CD14-positive monocyte (primary cell): ENCODE data around the gene FXYD3. TPM values are rescaled to one million over a fixed set of nuclear protein-coding genes. Genes with fewer than 3 reads are reported as not detected.
A peak's percentile ranks its signal among the peaks of the same experiment; 100 is the strongest.

Experiments
- DNase-seq, 3 donors: peaks; one replicate each; pipeline ENCODE4 v3.0.0-alpha.2; 2011 to 2022
- H2AFZ ChIP-seq: 2 replicates; pipeline ENCODE4 v1.6.0; 2012; ENCODE audit warnings: mild to moderate bottlenecking, low read depth, low read length, inconsistent platforms; ENCODE audit not compliant: insufficient read depth, poor library complexity, severe bottlenecking
- H3K27ac ChIP-seq, 2 donors: 1 replicate in 1 of 2; 2 replicates in 1 of 2; pipeline ENCODE4 v1.5.1; 2012 to 2013; ENCODE audit warnings: low read length in 2 of 2, control low read depth in 1 of 2, inconsistent platforms in 1 of 2, low read depth in 1 of 2, mild to moderate bottlenecking in 1 of 2
- H3K27me3 ChIP-seq, 2 donors: one replicate each; pipeline versions ENCODE4 v1.6.0 to v1.6.1; 2011 to 2013; ENCODE audit warnings: low read length in 2 of 2; ENCODE audit not compliant: control insufficient read depth in 2 of 2, insufficient read depth in 2 of 2
- H3K36me3 ChIP-seq, 2 donors: replicated peaks in 1 of 2; 1 replicate in 1 of 2; 2 replicates in 1 of 2; pipeline versions ENCODE4 v1.5.1 to v1.6.1; 2012 to 2013; ENCODE audit warnings: low read length in 2 of 2, control low read depth in 1 of 2, inconsistent platforms in 1 of 2, mild to moderate bottlenecking in 1 of 2; ENCODE audit not compliant: insufficient read depth in 2 of 2, control insufficient read depth in 1 of 2
- H3K4me1 ChIP-seq, 2 donors: 1 replicate in 1 of 2; 2 replicates in 1 of 2; pipeline versions ENCODE4 v1.5.1 to v1.6.1; 2012 to 2013; ENCODE audit warnings: low read length in 2 of 2, control low read depth in 1 of 2, inconsistent platforms in 1 of 2, mild to moderate bottlenecking in 1 of 2, moderate library complexity in 1 of 2; ENCODE audit not compliant: insufficient read depth in 2 of 2, control insufficient read depth in 1 of 2
- H3K4me2 ChIP-seq: replicated peaks from 2 replicates; pipeline ENCODE3; 2012; ENCODE audit warnings: low read length, moderate library complexity, mild to moderate bottlenecking; ENCODE audit not compliant: poor library complexity, severe bottlenecking; ENCODE audit errors: extremely low read depth
- H3K4me3 ChIP-seq, 3 experiments: fragments of 200-600 bp in 1 of 3; sonication (generic) in 1 of 3; replicated peaks in 1 of 3; 1 replicate in 2 of 3; 2 replicates in 1 of 3; pipeline ENCODE4 v1.5.1; 2011 to 2013; ENCODE audit warnings: low read length in 3 of 3, mild to moderate bottlenecking in 3 of 3, control low read depth in 2 of 3, low read depth in 2 of 3, inconsistent platforms in 1 of 3, moderate library complexity in 1 of 3
- H3K79me2 ChIP-seq: 2 replicates; pipeline ENCODE4 v1.6.0; 2012; ENCODE audit warnings: mild to moderate bottlenecking, control low read depth, inconsistent platforms, low read length, moderate library complexity; ENCODE audit not compliant: insufficient read depth
- H3K9ac ChIP-seq: 2 replicates; pipeline ENCODE4 v1.6.0; 2017; ENCODE audit warnings: low read length, mild to moderate bottlenecking; ENCODE audit not compliant: insufficient read depth, poor library complexity, severe bottlenecking
- H3K9me3 ChIP-seq, 2 donors: replicated peaks in 1 of 2; 1 replicate in 1 of 2; 2 replicates in 1 of 2; pipeline versions ENCODE4 v1.5.1 to v1.6.1; 2012 to 2013; ENCODE audit warnings: low read length in 2 of 2, control low read depth in 1 of 2; ENCODE audit not compliant: control insufficient read depth in 1 of 2, insufficient read depth in 1 of 2
- H4K20me1 ChIP-seq: 2 replicates; pipeline ENCODE4 v1.6.0; 2012; ENCODE audit warnings: mild to moderate bottlenecking, low read length, control low read depth, moderate library complexity; ENCODE audit not compliant: insufficient read depth
- H3K27ac Mint-ChIP-seq, 7 donors: one replicate each; pipeline ENCODE4 v1.8.0; 2020; ENCODE audit warnings: mild to moderate bottlenecking in 7 of 7, mixed read lengths in 7 of 7, moderate library complexity in 6 of 7, inconsistent platforms in 2 of 7
- H3K27me3 Mint-ChIP-seq, 3 donors: one replicate each; pipeline ENCODE4 v1.8.0; 2021 to 2022; ENCODE audit warnings: low read depth in 3 of 3, mild to moderate bottlenecking in 3 of 3, mixed read lengths in 3 of 3, moderate library complexity in 3 of 3, inconsistent platforms in 1 of 3
- H3K36me3 Mint-ChIP-seq, 2 donors: one replicate each; pipeline ENCODE4 v1.8.0; 2020; ENCODE audit warnings: mixed read lengths in 2 of 2, inconsistent platforms in 1 of 2, mild to moderate bottlenecking in 1 of 2
- H3K4me1 Mint-ChIP-seq: one replicate; pipeline ENCODE4 v1.8.0; 2020; ENCODE audit warnings: mild to moderate bottlenecking, mixed read lengths
- H3K4me3 Mint-ChIP-seq, 2 donors: one replicate each; pipeline ENCODE4 v1.8.0; 2020; ENCODE audit warnings: mild to moderate bottlenecking in 2 of 2, mixed read lengths in 2 of 2, moderate library complexity in 1 of 2
- H3K9me3 Mint-ChIP-seq, 7 donors: one replicate each; pipeline ENCODE4 v1.8.0; 2020 to 2022; ENCODE audit warnings: mixed read lengths in 7 of 7, mild to moderate bottlenecking in 6 of 7, moderate library complexity in 6 of 7, inconsistent platforms in 2 of 7
- WGBS: methylation state at CpG from one replicate; pipeline ENCODE4 v1.1.5; 2013; ENCODE audit warnings: missing lambda C conversion rate; ENCODE audit not compliant: insufficient coverage; 5-methylcytosine and 5-hydroxymethylcytosine counted together
- intact Hi-C, 2 donors: fragments of 100-400 bp; cut with micrococcal nuclease; formaldehyde crosslinking; loops; one replicate each; pipeline versions ENCODE4 v1.15.0 to v1.15.1; 2023
- polyA plus RNA-seq, 3 donors: library from polyadenylated mRNA; depleted of rRNA in 1 of 3; unstranded in 2 of 3; stranded (reverse) in 1 of 3; fragments of 300-500 nt in 2 of 3; fragments of >200 nt in 1 of 3; fragmentation: Illumina TruSeq in 2 of 3; gene quantifications; 1 replicate in 2 of 3; 2 replicates in 1 of 3; pipeline ENCODE4 v1.2.3, GENCODE V29; 2012 to 2021
- TF ChIP-seq, protein P1 (sequence below): fragments of 200-600 bp; IDR thresholded peaks from one replicate; pipeline ENCODE4 v1.8.0; 2022; ENCODE audit warnings: antibody characterized with exemption, mild to moderate bottlenecking

FXYD3 gene
- polyA plus RNA-seq, 3 donors, result not detected

DNA sequence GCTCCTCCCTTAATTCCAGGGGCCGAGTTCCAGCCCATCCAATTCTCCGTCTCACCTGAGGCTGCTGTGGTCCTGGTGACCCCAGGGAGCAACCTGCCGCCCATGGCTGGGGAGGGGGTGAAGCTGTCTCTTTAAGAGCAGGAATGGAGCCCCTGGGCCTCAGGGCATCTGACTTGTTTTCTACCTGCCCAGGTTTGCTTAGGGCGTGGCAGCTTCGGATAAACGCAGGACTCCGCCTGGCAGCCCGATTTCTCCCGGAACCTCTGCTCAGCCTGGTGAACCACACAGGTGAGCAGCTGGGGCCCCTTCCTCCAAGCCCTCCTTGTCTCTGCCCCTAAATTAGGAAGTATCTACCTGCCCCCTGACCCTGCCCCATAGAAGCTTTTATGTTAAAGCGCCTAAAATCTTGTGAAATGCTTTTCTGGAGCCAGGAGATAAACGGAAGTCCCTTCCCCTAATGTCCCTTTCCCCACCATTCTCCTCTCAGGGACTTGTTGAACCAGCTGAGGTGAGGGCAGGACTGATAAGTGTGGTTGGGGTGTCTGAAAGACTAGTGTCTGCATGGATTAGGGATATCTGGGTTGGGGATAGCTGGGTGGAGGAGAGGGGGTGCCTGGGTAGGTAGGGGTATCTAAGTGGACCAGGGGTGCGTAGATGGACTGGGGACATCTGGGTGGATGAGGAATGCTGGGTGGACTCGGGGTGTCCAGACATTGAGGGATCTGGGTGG is 614 bp downstream of the FXYD3 start:
- H3K4me1 Mint-ChIP-seq, result peaks cover 32% of the 10 kb centered on the region
- Histone ChIP-seq H3K9me3 (no peaks in the 10 kb centered on the region), H3K4me1 (peaks cover 27 to 34% of the 10 kb centered on the region in 2 donors), H4K20me1 (no peaks in the 10 kb centered on the region), H3K9ac (no peak overlapping the region), H3K4me3 (no peak overlapping the region), H3K4me2 (no peak overlapping the region), H3K79me2 (no peaks in the 10 kb centered on the region), H2AFZ (no peak overlapping the region), H3K27ac (no peak overlapping the region), H3K36me3 (no peaks in the 10 kb centered on the region), H3K27me3 (no peaks in the 10 kb centered on the region)
- TF ChIP-seq, protein P1, sequence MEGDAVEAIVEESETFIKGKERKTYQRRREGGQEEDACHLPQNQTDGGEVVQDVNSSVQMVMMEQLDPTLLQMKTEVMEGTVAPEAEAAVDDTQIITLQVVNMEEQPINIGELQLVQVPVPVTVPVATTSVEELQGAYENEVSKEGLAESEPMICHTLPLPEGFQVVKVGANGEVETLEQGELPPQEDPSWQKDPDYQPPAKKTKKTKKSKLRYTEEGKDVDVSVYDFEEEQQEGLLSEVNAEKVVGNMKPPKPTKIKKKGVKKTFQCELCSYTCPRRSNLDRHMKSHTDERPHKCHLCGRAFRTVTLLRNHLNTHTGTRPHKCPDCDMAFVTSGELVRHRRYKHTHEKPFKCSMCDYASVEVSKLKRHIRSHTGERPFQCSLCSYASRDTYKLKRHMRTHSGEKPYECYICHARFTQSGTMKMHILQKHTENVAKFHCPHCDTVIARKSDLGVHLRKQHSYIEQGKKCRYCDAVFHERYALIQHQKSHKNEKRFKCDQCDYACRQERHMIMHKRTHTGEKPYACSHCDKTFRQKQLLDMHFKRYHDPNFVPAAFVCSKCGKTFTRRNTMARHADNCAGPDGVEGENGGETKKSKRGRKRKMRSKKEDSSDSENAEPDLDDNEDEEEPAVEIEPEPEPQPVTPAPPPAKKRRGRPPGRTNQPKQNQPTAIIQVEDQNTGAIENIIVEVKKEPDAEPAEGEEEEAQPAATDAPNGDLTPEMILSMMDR, result no peak
- peak overlapping the region in 1 of 7 donors; percentile 34 for H3K27ac Mint-ChIP-seq
- H3K4me3 Mint-ChIP-seq, result no peak overlapping the region
- WGBS, result 91% methylated on average over 9 of the region's 13 CpGs
- peaks cover 0 to 2% (median 0%) of the 10 kb centered on the region in 7 donors for H3K9me3 Mint-ChIP-seq
- DNase-seq, result no peak
- intact Hi-C loops, result no loop called here
- H3K36me3 Mint-ChIP-seq, result no peaks in the 10 kb centered on the region
- H3K27me3 Mint-ChIP-seq, result peaks cover 6 to 21% (median 17%) of the 10 kb centered on the region in 3 donors

DNA sequence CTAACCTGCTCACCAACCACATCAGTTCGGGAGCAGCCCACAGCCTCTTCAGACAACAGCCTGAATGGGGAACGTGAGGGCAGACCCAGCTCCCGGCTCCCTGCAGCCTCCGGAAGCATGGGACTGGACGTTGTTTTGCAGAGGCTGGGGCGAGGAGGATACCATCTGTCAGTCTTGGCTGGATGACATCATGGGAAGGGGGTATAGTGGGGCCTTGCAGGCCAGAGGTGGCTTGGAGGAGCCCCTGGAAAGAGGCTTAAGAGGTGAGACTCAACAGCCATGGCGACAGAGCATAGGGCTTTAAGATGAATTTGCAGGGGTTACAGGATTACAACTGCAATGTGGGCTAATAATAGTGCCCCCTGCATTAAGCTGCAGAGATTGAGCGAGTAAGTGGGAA is 1.5 kb downstream of the FXYD3 start:
- no peak overlapping the region for H3K9ac ChIP-seq

More for the DNA sequence above, 1.5 kb downstream of the FXYD3 start:
- H3K36me3 Mint-ChIP-seq, result no peaks in the 10 kb centered on the region
- peaks cover 27 to 35% of the 10 kb centered on the region in 2 donors for H3K4me1 ChIP-seq
- TF ChIP-seq, protein P1, result no peak
- no peaks in the 10 kb centered on the region for H3K9me3 ChIP-seq
- DNase-seq, result no peak
- 77% methylated on average over 7 of the region's 8 CpGs for WGBS
- peaks cover 35% of the 10 kb centered on the region for H3K4me1 Mint-ChIP-seq
- H3K27me3 ChIP-seq, result no peaks in the 10 kb centered on the region
- no peak overlapping the region for H2AFZ ChIP-seq
- H3K4me3 Mint-ChIP-seq, result no peak overlapping the region
- H3K4me2 ChIP-seq, result no peak overlapping the region
- no peak overlapping the region for H3K27ac ChIP-seq
- H3K36me3 ChIP-seq, result no peaks in the 10 kb centered on the region
- intact Hi-C loops, result no loop called here
- peaks cover 8 to 21% (median 17%) of the 10 kb centered on the region in 3 donors for H3K27me3 Mint-ChIP-seq
- peaks cover 0 to 2% (median 0%) of the 10 kb centered on the region in 7 donors for H3K9me3 Mint-ChIP-seq
- no peak overlapping the region for H3K27ac Mint-ChIP-seq
- no peak overlapping the region for H3K4me3 ChIP-seq
- H3K79me2 ChIP-seq, result no peaks in the 10 kb centered on the region
- H4K20me1 ChIP-seq, result no peaks in the 10 kb centered on the region
